ENCODE results near the gene GLIPR2.
"Not testable (repeated sequence)": the region's sequence is repeated elsewhere in the genome, so short reads cannot be mapped to it uniquely, and the experiment has no call there.

The GLIPR2 gene

GRCh38 chr9:36125062-36125855 is 11.3 kb upstream of the GLIPR2 start:
- no peak overlapping the region for H3K9ac ChIP-seq (ENCODE audit: low read length)
- peaks cover 20% of the 10 kb centered on the region for H3K4me1 ChIP-seq (ENCODE audit: control insufficient read depth, insufficient read depth, low read length)
- no peak for DNase-seq (ENCODE audit: low read depth)
- no peaks in the 10 kb centered on the region for H3K27me3 ChIP-seq (replicated peaks; ENCODE audit: control insufficient read depth, insufficient read depth, low read length)
- H3K36me3 ChIP-seq (ENCODE audit: control insufficient read depth, insufficient read depth, low read length, severe bottlenecking): peaks cover 46% of the 10 kb centered on the region
- no peaks in the 10 kb centered on the region for H3K9me3 ChIP-seq (ENCODE audit: control insufficient read depth, low read length)
- H3K4me3 ChIP-seq (ENCODE audit: low read length): no peak overlapping the region

- H3K4me1 ChIP-seq (ENCODE audit: control insufficient read depth, insufficient read depth, low read length): peaks cover 20% of the 10 kb centered on the region
- DNase-seq (ENCODE audit: low read depth): no peak
- H3K4me3 ChIP-seq (ENCODE audit: low read length): no peak overlapping the region
- H3K9ac ChIP-seq (ENCODE audit: low read length): no peak overlapping the region
- no peaks in the 10 kb centered on the region for H3K9me3 ChIP-seq (ENCODE audit: control insufficient read depth, low read length)
- no peaks in the 10 kb centered on the region for H3K27me3 ChIP-seq (replicated peaks; ENCODE audit: control insufficient read depth, insufficient read depth, low read length)
- H3K36me3 ChIP-seq (ENCODE audit: control insufficient read depth, insufficient read depth, low read length, severe bottlenecking): peaks cover 37% of the 10 kb centered on the region
Measured at GRCh38 chr9:36126016-36126730, 10.4 kb upstream of the GLIPR2 start.

- peaks cover 21% of the 10 kb centered on the region for H3K36me3 ChIP-seq (ENCODE audit: control insufficient read depth, insufficient read depth, low read length, severe bottlenecking)
- no peaks in the 10 kb centered on the region for H3K9me3 ChIP-seq (ENCODE audit: control insufficient read depth, low read length)
- DNase-seq (ENCODE audit: low read depth): no peak
- H3K4me1 ChIP-seq (ENCODE audit: control insufficient read depth, insufficient read depth, low read length): peaks cover 34% of the 10 kb centered on the region
- H3K9ac ChIP-seq (ENCODE audit: low read length): no peak overlapping the region
- no peaks in the 10 kb centered on the region for H3K27me3 ChIP-seq (replicated peaks; ENCODE audit: control insufficient read depth, insufficient read depth, low read length)
- H3K4me3 ChIP-seq (ENCODE audit: low read length): no peak overlapping the region
Measured at GRCh38 chr9:36127652-36128244, 8.8 kb upstream of the GLIPR2 start.

GRCh38 chr9:36128349-36128748 is 8.2 kb upstream of the GLIPR2 start:
- peaks cover 38% of the 10 kb centered on the region for H3K4me1 ChIP-seq (ENCODE audit: control insufficient read depth, insufficient read depth, low read length)
- H3K9ac ChIP-seq (ENCODE audit: low read length): peak overlapping the region; percentile 3
- DNase-seq (ENCODE audit: low read depth): no peak
- H3K36me3 ChIP-seq (ENCODE audit: control insufficient read depth, insufficient read depth, low read length, severe bottlenecking): peaks cover 15% of the 10 kb centered on the region
- H3K27me3 ChIP-seq (replicated peaks; ENCODE audit: control insufficient read depth, insufficient read depth, low read length): no peaks in the 10 kb centered on the region
- H3K9me3 ChIP-seq (ENCODE audit: control insufficient read depth, low read length): no peaks in the 10 kb centered on the region
- no peak overlapping the region for H3K4me3 ChIP-seq (ENCODE audit: low read length)

GRCh38 chr9:36129139-36129538 is 7.4 kb upstream of the GLIPR2 start:
- no peak for DNase-seq (ENCODE audit: low read depth)
- Histone ChIP-seq H3K9me3 (ENCODE audit: control insufficient read depth, low read length) (no peaks in the 10 kb centered on the region), H3K4me3 (ENCODE audit: low read length) (no peak overlapping the region), H3K27me3 (replicated peaks; ENCODE audit: control insufficient read depth, insufficient read depth, low read length) (no peaks in the 10 kb centered on the region), H3K9ac (ENCODE audit: low read length) (peak overlapping the region; percentile 25), H3K36me3 (ENCODE audit: control insufficient read depth, insufficient read depth, low read length, severe bottlenecking) (peaks cover 8% of the 10 kb centered on the region), H3K4me1 (ENCODE audit: control insufficient read depth, insufficient read depth, low read length) (peaks cover 38% of the 10 kb centered on the region)

GRCh38 chr9:36131666-36132065 is 4.9 kb upstream of the GLIPR2 start:
- H3K4me1 ChIP-seq (ENCODE audit: control insufficient read depth, insufficient read depth, low read length): peaks cover 45% of the 10 kb centered on the region
- not testable (repeated sequence) for H3K4me3 ChIP-seq (ENCODE audit: low read length); H3K9me3 ChIP-seq (ENCODE audit: control insufficient read depth, low read length); H3K36me3 ChIP-seq (ENCODE audit: control insufficient read depth, insufficient read depth, low read length, severe bottlenecking); H3K27me3 ChIP-seq (replicated peaks; ENCODE audit: control insufficient read depth, insufficient read depth, low read length); DNase-seq (ENCODE audit: low read depth)
- peak overlapping the region; percentile 73 for H3K9ac ChIP-seq (ENCODE audit: low read length)

- Histone ChIP-seq H3K9ac (ENCODE audit: low read length) (peak overlapping the region; percentile 73), H3K9me3 (ENCODE audit: control insufficient read depth, low read length) (no peaks in the 10 kb centered on the region), H3K36me3 (ENCODE audit: control insufficient read depth, insufficient read depth, low read length, severe bottlenecking) (no peaks in the 10 kb centered on the region), H3K4me1 (ENCODE audit: control insufficient read depth, insufficient read depth, low read length) (peaks cover 45% of the 10 kb centered on the region), H3K27me3 (replicated peaks; ENCODE audit: control insufficient read depth, insufficient read depth, low read length) (no peaks in the 10 kb centered on the region), H3K4me3 (ENCODE audit: low read length) (no peak overlapping the region)
- peak; percentile 55 for DNase-seq (ENCODE audit: low read depth)
Measured at GRCh38 chr9:36132086-36132485, 4.4 kb upstream of the GLIPR2 start.

GRCh38 chr9:36134761-36135505 is 1.6 kb upstream of the GLIPR2 start:
- H3K36me3 ChIP-seq (ENCODE audit: control insufficient read depth, insufficient read depth, low read length, severe bottlenecking): peaks cover 2% of the 10 kb centered on the region
- DNase-seq (ENCODE audit: low read depth): no peak
- no peak overlapping the region for H3K4me3 ChIP-seq (ENCODE audit: low read length)
- H3K9me3 ChIP-seq (ENCODE audit: control insufficient read depth, low read length): no peaks in the 10 kb centered on the region
- no peaks in the 10 kb centered on the region for H3K27me3 ChIP-seq (replicated peaks; ENCODE audit: control insufficient read depth, insufficient read depth, low read length)
- no peak overlapping the region for H3K9ac ChIP-seq (ENCODE audit: low read length)
- peaks cover 52% of the 10 kb centered on the region for H3K4me1 ChIP-seq (ENCODE audit: control insufficient read depth, insufficient read depth, low read length)

GRCh38 chr9:36135741-36136271 is 727 bp upstream of the GLIPR2 start:
- no peaks in the 10 kb centered on the region for H3K27me3 ChIP-seq (replicated peaks; ENCODE audit: control insufficient read depth, insufficient read depth, low read length)
- peak overlapping the region; percentile 96 for H3K4me3 ChIP-seq (ENCODE audit: low read length)
- H3K36me3 ChIP-seq (ENCODE audit: control insufficient read depth, insufficient read depth, low read length, severe bottlenecking): peaks cover 2% of the 10 kb centered on the region
- peak overlapping the region; percentile 93 for H3K9ac ChIP-seq (ENCODE audit: low read length)
- peaks cover 60% of the 10 kb centered on the region for H3K4me1 ChIP-seq (ENCODE audit: control insufficient read depth, insufficient read depth, low read length)
- H3K9me3 ChIP-seq (ENCODE audit: control insufficient read depth, low read length): no peaks in the 10 kb centered on the region
- no peak for DNase-seq (ENCODE audit: low read depth)

GRCh38 chr9:36136894-36137391 is 410 bp downstream of the GLIPR2 start:
- H3K9ac ChIP-seq (ENCODE audit: low read length): peak overlapping the region; percentile 93
- H3K27me3 ChIP-seq (replicated peaks; ENCODE audit: control insufficient read depth, insufficient read depth, low read length): no peaks in the 10 kb centered on the region
- DNase-seq (ENCODE audit: low read depth): peak; percentile 54
- H3K4me1 ChIP-seq (ENCODE audit: control insufficient read depth, insufficient read depth, low read length): peaks cover 65% of the 10 kb centered on the region
- H3K4me3 ChIP-seq (ENCODE audit: low read length): peak overlapping the region; percentile 96
- no peaks in the 10 kb centered on the region for H3K9me3 ChIP-seq (ENCODE audit: control insufficient read depth, low read length)
- H3K36me3 ChIP-seq (ENCODE audit: control insufficient read depth, insufficient read depth, low read length, severe bottlenecking): peaks cover 4% of the 10 kb centered on the region
